ENCODE measurements around the gene ZER1.

ZER1 gene

DNA sequence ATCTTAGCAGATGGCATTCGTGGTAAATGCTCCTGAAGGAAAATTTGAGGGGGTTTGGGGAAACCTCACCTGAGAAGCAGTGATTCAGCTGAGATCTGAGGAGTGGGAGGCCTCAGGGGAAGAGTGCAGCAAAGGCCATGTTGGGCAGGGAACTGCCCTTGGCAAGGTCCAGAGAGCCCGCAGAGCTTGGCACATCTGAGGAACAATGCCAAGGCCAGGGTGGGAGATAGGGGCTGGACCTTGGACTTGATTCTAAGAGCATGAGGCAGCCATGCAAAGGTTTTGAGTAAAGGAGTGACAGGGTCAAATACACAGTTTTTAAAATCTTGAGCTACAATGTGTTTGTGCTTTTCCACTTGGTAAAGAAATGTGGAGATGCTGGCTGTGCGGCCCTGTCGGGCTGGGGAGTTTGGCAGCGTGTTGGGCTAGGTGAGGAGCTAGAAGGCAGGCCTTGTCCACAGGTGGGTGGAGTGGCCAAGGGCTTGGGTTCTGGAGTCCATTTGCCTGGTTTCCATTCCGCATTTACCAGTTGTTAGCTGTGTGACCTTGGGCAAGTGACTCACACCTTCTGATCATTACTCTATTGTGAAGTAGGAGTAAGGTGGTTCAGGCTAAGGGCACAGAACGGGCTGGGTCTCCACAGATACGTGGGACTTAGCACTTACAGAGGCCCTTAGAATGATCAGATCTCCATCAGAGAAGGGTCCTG is 21.4 kb upstream of the ZER1 start:
- TF ChIP-seq, protein P1, sequence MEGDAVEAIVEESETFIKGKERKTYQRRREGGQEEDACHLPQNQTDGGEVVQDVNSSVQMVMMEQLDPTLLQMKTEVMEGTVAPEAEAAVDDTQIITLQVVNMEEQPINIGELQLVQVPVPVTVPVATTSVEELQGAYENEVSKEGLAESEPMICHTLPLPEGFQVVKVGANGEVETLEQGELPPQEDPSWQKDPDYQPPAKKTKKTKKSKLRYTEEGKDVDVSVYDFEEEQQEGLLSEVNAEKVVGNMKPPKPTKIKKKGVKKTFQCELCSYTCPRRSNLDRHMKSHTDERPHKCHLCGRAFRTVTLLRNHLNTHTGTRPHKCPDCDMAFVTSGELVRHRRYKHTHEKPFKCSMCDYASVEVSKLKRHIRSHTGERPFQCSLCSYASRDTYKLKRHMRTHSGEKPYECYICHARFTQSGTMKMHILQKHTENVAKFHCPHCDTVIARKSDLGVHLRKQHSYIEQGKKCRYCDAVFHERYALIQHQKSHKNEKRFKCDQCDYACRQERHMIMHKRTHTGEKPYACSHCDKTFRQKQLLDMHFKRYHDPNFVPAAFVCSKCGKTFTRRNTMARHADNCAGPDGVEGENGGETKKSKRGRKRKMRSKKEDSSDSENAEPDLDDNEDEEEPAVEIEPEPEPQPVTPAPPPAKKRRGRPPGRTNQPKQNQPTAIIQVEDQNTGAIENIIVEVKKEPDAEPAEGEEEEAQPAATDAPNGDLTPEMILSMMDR (IDR thresholded peaks at IDR 0.05) = no peak

DNA sequence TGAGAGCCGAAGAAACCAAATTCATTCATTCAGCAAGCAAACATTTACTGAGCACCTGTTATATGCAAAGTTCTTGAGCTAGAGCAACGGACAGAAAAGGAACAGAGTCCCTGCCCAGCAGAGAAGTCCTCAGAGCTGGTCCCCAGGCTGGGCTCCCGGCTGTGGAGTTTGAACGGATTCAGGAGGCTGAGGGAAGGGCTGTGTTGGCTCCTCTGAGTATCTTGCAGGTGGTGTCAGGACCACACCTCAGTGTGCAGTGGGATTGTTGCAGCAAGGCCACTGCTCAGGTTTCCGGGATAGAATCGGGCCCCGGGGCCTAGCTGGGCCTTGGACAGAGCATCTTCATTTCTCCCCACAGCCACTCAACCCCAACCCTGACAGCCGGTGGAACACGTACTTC is 20.4 kb upstream of the ZER1 start:
- TF ChIP-seq, protein P1 (IDR thresholded peaks at IDR 0.05) = no peak

DNA sequence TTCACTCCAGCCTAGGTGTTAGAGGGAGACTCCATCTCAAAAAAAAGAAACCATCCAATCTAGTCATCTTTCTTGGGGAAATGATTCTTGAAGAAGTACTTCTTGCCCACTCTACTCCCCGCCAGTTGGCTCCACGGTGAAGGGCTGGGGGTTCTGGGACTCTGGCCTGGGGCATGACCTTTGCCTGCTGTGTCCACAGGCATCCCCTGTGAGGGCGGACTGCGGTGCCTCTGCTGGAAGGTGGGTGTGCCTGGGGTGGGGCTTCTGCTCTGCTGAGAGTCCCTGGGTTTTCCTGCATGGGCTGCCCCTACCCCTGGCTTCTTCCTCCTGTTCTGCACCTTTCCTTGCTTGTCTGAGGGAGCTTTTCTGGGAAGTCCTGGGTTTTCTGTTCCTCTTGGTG is 18.8 kb upstream of the ZER1 start:
- TF ChIP-seq, protein P1 (IDR thresholded peaks at IDR 0.05) = no peak

DNA sequence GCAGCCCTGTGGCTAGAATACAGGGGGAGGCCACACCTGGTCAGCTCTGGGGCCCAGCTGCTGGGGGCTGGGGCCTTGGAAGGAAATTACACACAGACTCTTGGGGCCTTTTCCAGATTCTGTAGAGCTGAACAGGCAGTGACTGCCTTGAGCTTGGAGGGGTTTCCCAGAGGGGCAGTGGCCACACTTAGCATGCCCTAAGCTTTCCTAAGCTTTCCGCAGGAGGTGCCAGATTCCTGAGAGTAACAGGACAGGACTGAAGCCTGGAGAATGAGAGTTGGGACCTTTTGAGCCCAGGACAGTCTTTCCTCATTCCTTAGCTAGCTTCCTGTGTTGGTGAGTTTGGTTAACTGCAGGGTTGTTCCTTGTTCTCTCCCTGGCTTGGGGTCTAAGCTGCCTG is 16.7 kb upstream of the ZER1 start:
- TF ChIP-seq, protein P1 (IDR thresholded peaks at IDR 0.05) = no peak

DNA sequence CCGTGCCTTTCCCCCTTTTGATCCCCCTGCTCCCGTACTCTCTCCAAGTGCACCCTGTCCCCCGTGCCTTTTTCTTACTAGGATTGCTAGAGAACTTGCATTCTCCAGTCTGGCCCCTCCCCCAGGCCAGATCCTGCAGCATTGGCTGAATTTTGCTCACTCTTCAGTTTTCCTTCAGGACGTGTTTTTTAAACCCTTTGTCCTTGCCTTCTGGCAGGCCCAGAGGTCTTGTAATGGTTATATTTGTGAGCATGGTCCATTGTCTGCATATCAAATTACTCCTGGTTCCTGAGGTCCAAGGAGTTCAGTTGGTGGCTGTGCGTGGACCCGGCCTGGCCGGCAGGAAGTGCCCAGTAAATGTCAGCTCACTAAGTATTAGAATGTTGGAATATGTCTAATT is 15.9 kb upstream of the ZER1 start:
- TF ChIP-seq, protein P1 (IDR thresholded peaks at IDR 0.05) = no peak

DNA sequence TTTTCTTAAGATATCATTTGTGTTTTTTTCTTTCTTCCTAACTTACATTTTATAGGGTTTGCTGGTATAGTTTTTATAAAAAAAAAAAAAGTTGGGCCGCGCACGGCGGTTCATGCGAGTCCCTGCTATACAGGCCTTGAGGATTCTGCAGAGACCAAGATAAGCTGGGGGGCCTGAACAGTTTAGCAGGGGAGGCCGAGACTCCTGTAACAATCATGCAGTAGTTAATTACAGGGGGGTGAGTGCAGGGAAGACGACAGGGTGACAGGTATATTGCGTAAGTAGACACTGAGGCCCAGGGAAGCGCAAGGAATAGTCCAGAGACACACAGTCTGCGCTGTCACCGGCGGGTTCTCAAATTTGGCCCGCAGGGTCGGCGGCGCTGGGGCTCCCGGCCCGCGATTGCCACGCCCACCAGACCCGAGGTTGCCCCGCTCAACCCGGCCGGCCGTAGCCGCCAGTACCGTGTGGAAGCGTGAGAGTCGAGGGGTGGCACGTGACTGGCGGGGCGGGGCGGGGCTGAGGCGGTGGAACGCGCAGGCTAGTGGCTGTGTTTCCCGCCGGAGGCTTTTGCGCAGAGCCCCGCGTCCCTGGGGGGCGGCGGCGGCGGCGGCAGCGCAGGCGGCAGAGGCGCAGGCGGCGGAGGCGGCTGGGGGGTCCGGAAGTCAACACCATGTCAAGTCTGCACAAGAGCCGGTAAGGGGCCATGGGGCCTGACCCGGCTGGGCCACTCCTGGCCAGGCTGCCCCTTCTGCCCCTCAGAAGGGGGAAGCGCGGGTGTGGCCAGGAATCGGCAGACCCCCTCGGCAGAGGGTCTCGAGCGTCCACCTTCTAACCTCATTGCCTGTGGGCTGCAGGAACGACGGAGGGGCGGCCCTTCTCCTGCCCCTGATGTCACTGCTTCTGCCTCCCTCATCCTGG is 15.2 kb upstream of the ZER1 start, which contains the start of gene TBC1D13:
Gene TBC1D13, plus strand, starts transcription at position 573 of the 921 bp plus-strand sequence. Its CDS starts 101 bp downstream, at position 674.
- TF ChIP-seq, protein P1 (IDR thresholded peaks at IDR 0.05) = no peak

DNA sequence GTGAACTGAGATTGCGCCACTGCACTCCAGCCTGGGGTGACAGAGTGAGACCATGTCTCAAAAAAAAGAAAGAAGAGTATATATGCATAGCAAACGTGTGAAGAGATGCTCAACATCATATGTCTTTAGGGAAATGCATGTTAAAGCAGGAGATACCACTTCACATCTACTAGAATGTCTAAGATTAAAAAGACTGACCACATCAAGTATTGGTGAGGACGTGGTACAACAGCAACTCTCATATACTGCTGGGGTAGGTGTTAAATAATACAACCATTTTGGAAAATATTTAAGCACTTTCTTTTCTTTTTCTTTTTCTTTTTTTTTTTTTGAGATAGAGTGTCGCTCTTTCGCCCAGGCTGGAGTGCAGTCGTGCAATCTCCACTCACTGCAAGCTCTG is 13.7 kb upstream of the ZER1 start:
- TF ChIP-seq, protein P1 (IDR thresholded peaks at IDR 0.05) = no peak
